Measurements from ENCODE around the gene SCO1.

- TF ChIP-seq POLR2A (IDR thresholded peaks at IDR 0.05; ENCODE audit: low read length), result peak; percentile 94
- TF ChIP-seq GATA1 (IDR thresholded peaks at IDR 0.05; ENCODE audit: low read depth, low read length), result no peak
These were observed at the start of gene SCO1, which contains the start of gene ADPRM for GRCh38 chr17:10697092-10698081.
